ENCODE results near the gene DIP2C. TPM values are rescaled to one million over a fixed set of nuclear protein-coding genes. Genes with fewer than 3 reads are reported as not detected.

Gene DIP2C
- total RNA-seq, 1 donor from 2014 or later, result 1.6 TPM

- H3K27me3 Mint-ChIP-seq (ENCODE audit: low read depth), result no peaks in the 10 kb centered on the region
- peaks cover 3% of the 10 kb centered on the region for H3K9me3 Mint-ChIP-seq
- no peak overlapping the region for H3K27ac Mint-ChIP-seq
- intact Hi-C loops (cut with micrococcal nuclease), result no loop called here
- H3K4me1 Mint-ChIP-seq (ENCODE audit: low read depth), result no peaks in the 10 kb centered on the region
- no peak for DNase-seq (ENCODE audit: low spot score)
- H3K36me3 Mint-ChIP-seq (ENCODE audit: low read depth), result no peaks in the 10 kb centered on the region
- H3K4me3 Mint-ChIP-seq (ENCODE audit: low read depth), result no peak overlapping the region
These were observed 22.4 kb downstream of the DIP2C start for GRCh38 chr10:667096-667495.

DNA sequence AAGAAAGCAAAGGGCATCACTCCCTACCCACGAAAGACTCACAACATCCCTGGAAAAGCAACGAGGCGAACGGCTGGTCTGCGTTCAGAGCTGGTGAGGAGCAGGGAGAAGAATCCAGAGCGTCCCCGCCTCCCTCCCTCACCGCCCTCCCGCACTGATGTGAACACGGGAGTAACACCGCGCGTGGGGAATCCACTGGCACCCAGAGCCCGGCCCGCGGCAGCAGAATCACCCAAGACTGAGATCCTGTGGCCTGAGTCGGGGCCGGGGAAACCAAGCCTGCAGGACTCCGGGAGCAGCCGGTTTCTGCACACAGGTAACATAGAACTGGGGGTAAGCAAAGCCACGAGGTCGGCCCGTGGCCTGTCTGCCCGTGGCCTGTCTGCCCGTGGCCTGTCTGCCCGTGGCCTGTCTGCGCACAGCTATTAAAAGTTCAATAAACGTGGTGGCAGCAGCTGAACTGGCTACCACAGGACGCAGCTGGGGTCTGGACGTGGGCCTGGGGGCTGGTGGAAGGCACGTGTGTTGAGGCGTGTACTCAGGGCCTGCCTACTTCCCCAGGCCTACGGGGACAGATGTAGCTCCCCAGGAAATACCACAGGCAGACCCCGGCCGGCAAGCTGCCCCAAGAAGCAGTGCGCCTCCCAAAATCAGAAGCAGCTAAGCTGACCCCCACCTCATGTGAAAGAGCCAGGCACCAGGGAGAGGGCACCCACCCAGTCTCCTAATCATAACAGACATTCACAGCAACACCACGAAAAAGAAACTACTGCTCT, 23.0 kb downstream of the DIP2C start:
- DNase-seq (ENCODE audit: low spot score), result no peak
- no peaks in the 10 kb centered on the region for H3K27me3 Mint-ChIP-seq (ENCODE audit: low read depth)
- H3K27ac Mint-ChIP-seq, result no peak overlapping the region
- no peaks in the 10 kb centered on the region for H3K36me3 Mint-ChIP-seq (ENCODE audit: low read depth)
- H3K9me3 Mint-ChIP-seq, result peaks cover 3% of the 10 kb centered on the region
- H3K4me1 Mint-ChIP-seq (ENCODE audit: low read depth), result no peaks in the 10 kb centered on the region
- intact Hi-C loops (cut with micrococcal nuclease), result no loop called here
- no peak overlapping the region for H3K4me3 Mint-ChIP-seq (ENCODE audit: low read depth)

GRCh38 chr10:665579-666091, 23.8 kb downstream of the DIP2C start:
- intact Hi-C loops (cut with micrococcal nuclease), result no loop called here
- DNase-seq (ENCODE audit: low spot score), result no peak
- no peaks in the 10 kb centered on the region for H3K4me1 Mint-ChIP-seq (ENCODE audit: low read depth)
- H3K9me3 Mint-ChIP-seq, result peaks cover 3% of the 10 kb centered on the region
- no peaks in the 10 kb centered on the region for H3K36me3 Mint-ChIP-seq (ENCODE audit: low read depth)
- H3K27ac Mint-ChIP-seq, result no peak overlapping the region
- no peak overlapping the region for H3K4me3 Mint-ChIP-seq (ENCODE audit: low read depth)
- H3K27me3 Mint-ChIP-seq (ENCODE audit: low read depth), result no peaks in the 10 kb centered on the region

DNA sequence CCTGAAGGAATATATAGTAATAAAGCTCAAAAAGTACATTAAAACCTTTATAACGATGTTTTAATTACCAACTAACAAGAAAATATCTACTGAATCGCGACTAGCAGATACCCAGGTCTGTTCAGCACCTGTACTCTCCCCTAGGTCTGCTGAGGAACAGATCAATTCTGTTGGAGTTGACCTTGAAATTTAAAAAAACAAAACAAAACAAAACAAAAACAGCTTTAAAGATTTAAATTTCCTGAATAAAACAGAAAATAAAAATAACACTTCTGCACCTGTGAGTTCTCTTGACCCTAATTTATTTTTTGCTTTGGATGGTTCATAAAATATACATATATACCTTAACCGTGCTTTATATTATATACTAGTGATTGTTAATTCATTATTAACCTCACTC, 24.6 kb downstream of the DIP2C start:
- Mint-ChIP-seq H3K4me1 (ENCODE audit: low read depth) (no peaks in the 10 kb centered on the region), H3K4me3 (ENCODE audit: low read depth) (no peak overlapping the region), H3K9me3 (no peaks in the 10 kb centered on the region), H3K27ac (no peak overlapping the region), H3K27me3 (ENCODE audit: low read depth) (no peaks in the 10 kb centered on the region), H3K36me3 (ENCODE audit: low read depth) (no peaks in the 10 kb centered on the region)
- no peak for DNase-seq (ENCODE audit: low spot score)
- intact Hi-C loops (cut with micrococcal nuclease), result no loop called here

DNA sequence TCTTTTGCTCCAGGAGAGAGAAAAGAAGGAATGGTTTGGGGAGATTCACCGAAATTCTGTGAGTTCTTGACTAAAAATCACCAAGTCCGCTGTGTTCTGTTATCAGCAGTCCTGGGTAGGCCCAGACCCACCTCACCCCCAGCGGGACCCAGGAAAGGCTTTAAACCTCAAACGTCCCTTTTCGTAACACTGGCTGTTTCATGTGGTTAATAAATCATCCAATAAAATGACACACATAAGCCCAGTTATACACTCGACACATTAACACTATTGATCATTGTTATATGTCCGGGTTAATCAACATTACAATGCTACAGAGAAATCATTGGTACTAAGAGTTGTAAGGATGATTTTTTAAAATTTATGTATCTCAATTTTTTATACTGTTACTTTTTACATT, 25.2 kb downstream of the DIP2C start:
- no peak for DNase-seq (ENCODE audit: low spot score)
- Mint-ChIP-seq H3K9me3 (no peaks in the 10 kb centered on the region), H3K36me3 (ENCODE audit: low read depth) (no peaks in the 10 kb centered on the region), H3K27ac (no peak overlapping the region), H3K4me1 (ENCODE audit: low read depth) (no peaks in the 10 kb centered on the region), H3K4me3 (ENCODE audit: low read depth) (no peak overlapping the region), H3K27me3 (ENCODE audit: low read depth) (no peaks in the 10 kb centered on the region)
- intact Hi-C loops (cut with micrococcal nuclease), result no loop called here

- Mint-ChIP-seq H3K4me1 (ENCODE audit: low read depth) (no peaks in the 10 kb centered on the region), H3K27ac (no peak overlapping the region), H3K27me3 (ENCODE audit: low read depth) (no peaks in the 10 kb centered on the region), H3K9me3 (no peaks in the 10 kb centered on the region), H3K4me3 (ENCODE audit: low read depth) (no peak overlapping the region), H3K36me3 (ENCODE audit: low read depth) (no peaks in the 10 kb centered on the region)
- no peak for DNase-seq (ENCODE audit: low spot score)
- intact Hi-C loops (cut with micrococcal nuclease), result no loop called here
These were observed 25.6 kb downstream of the DIP2C start for GRCh38 chr10:663831-664251.

GRCh38 chr10:663466-663751, 26.1 kb downstream of the DIP2C start:
- H3K27me3 Mint-ChIP-seq (ENCODE audit: low read depth), result no peaks in the 10 kb centered on the region
- DNase-seq (ENCODE audit: low spot score), result no peak
- intact Hi-C loops (cut with micrococcal nuclease), result no loop called here
- H3K9me3 Mint-ChIP-seq, result no peaks in the 10 kb centered on the region
- H3K27ac Mint-ChIP-seq, result no peak overlapping the region
- H3K36me3 Mint-ChIP-seq (ENCODE audit: low read depth), result no peaks in the 10 kb centered on the region
- H3K4me1 Mint-ChIP-seq (ENCODE audit: low read depth), result no peaks in the 10 kb centered on the region
- no peak overlapping the region for H3K4me3 Mint-ChIP-seq (ENCODE audit: low read depth)

GRCh38 chr10:662686-663465, 26.6 kb downstream of the DIP2C start:
- Mint-ChIP-seq H3K27ac (no peak overlapping the region), H3K4me1 (ENCODE audit: low read depth) (no peaks in the 10 kb centered on the region), H3K9me3 (no peaks in the 10 kb centered on the region), H3K36me3 (ENCODE audit: low read depth) (no peaks in the 10 kb centered on the region), H3K27me3 (ENCODE audit: low read depth) (no peaks in the 10 kb centered on the region), H3K4me3 (ENCODE audit: low read depth) (no peak overlapping the region)
- no peak for DNase-seq (ENCODE audit: low spot score)
- intact Hi-C loops (cut with micrococcal nuclease), result no loop called here

- Mint-ChIP-seq H3K27me3 (ENCODE audit: low read depth) (no peaks in the 10 kb centered on the region), H3K4me1 (ENCODE audit: low read depth) (no peaks in the 10 kb centered on the region), H3K27ac (no peak overlapping the region), H3K36me3 (ENCODE audit: low read depth) (no peaks in the 10 kb centered on the region), H3K9me3 (no peaks in the 10 kb centered on the region), H3K4me3 (ENCODE audit: low read depth) (no peak overlapping the region)
- no peak for DNase-seq (ENCODE audit: low spot score)
- intact Hi-C loops (cut with micrococcal nuclease), result no loop called here
These were observed 27.3 kb downstream of the DIP2C start for GRCh38 chr10:662223-662605.

DNA sequence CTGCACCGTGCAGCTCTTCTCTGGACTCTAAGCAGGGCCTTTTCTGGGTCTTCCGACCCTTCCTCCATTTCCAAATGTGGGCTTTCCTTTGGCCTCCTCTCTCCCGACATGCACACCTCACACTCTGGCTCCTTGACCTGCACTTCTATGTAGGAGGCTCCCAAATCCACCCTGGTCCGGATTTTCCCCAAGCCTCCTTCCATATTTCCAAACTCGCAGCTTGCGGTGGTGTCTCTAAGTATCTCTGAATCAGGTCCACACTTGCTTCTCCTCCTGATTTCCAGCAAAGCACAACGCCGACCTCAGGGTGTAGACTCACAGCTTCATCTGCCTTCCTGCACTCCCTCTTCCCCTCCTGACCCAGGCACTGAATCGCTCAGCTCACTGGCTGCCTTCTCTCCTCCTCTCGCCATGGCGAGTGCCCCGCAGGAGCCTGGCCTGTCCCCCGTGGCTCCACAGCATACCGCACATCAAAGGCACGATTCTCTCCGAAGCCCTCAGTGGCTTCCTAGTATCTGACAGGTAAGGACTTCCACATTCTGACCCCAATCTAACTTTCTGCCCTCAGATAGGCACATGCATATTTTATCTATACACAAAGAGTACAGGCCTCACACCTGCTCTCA, 27.8 kb downstream of the DIP2C start:
- intact Hi-C loops (cut with micrococcal nuclease), result no loop called here
- Mint-ChIP-seq H3K36me3 (ENCODE audit: low read depth) (no peaks in the 10 kb centered on the region), H3K4me3 (ENCODE audit: low read depth) (no peak overlapping the region), H3K4me1 (ENCODE audit: low read depth) (no peaks in the 10 kb centered on the region), H3K27me3 (ENCODE audit: low read depth) (no peaks in the 10 kb centered on the region), H3K27ac (no peak overlapping the region), H3K9me3 (no peaks in the 10 kb centered on the region)
- DNase-seq (ENCODE audit: low spot score), result no peak

- no peaks in the 10 kb centered on the region for H3K36me3 Mint-ChIP-seq (ENCODE audit: low read depth)
- no peaks in the 10 kb centered on the region for H3K9me3 Mint-ChIP-seq
- H3K27me3 Mint-ChIP-seq (ENCODE audit: low read depth), result no peaks in the 10 kb centered on the region
- no peaks in the 10 kb centered on the region for H3K4me1 Mint-ChIP-seq (ENCODE audit: low read depth)
- DNase-seq (ENCODE audit: low spot score), result no peak
- intact Hi-C loops (cut with micrococcal nuclease), result no loop called here
- H3K27ac Mint-ChIP-seq, result no peak overlapping the region
- no peak overlapping the region for H3K4me3 Mint-ChIP-seq (ENCODE audit: low read depth)
These were observed 28.4 kb downstream of the DIP2C start for GRCh38 chr10:660970-661596.

DNA sequence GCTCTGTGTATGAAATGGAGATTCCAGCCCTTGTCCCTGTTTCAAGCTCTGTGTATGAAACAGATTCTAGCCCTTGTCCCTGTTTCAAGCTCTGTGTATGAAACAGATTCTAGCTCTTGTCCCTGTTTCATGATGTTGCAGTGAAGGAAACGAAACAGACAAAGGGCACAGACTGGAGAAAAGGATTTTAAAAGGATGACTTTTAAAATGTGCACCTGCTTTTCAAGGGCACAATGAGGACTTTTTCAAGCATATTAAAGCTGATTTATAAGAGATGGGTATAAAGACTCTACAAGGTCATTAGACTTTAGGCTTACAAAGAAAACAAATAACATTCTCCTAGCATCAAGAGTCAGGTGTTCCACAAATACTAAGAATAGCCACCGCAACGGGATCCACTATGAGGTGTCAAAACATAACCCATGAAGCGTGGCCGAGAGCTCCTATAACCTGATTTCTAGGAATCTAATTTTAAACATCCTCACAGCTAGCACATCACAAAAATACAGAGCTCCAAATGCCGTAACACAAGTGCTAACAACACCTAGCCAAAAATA, 29.0 kb downstream of the DIP2C start:
- Mint-ChIP-seq H3K4me3 (ENCODE audit: low read depth) (no peak overlapping the region), H3K9me3 (no peaks in the 10 kb centered on the region), H3K36me3 (ENCODE audit: low read depth) (no peaks in the 10 kb centered on the region), H3K27ac (no peak overlapping the region), H3K4me1 (ENCODE audit: low read depth) (no peaks in the 10 kb centered on the region), H3K27me3 (ENCODE audit: low read depth) (no peaks in the 10 kb centered on the region)
- intact Hi-C loops (cut with micrococcal nuclease), result no loop called here
- no peak for DNase-seq (ENCODE audit: low spot score)
